H9 (cell line): ENCODE data around the gene LYVE1. TPM values are rescaled to one million over a fixed set of nuclear protein-coding genes. Genes with fewer than 3 reads are reported as not detected.

Experiments
- DNase-seq: peaks from one replicate; pipeline ENCODE4 v3.0.0-alpha.2; 2017
- H2AFZ ChIP-seq: one replicate; pipeline ENCODE4 v1.6.1; 2013; ENCODE audit warnings: mild to moderate bottlenecking, low read length, control low read depth, moderate library complexity
- H2AK5ac ChIP-seq: 2 replicates; pipeline ENCODE4 v1.6.1; 2013; ENCODE audit warnings: low read length, control low read depth, mixed read lengths; ENCODE audit not compliant: insufficient read length
- H2BK120ac ChIP-seq: one replicate; pipeline ENCODE4 v1.6.1; 2013; ENCODE audit warnings: low read depth, mild to moderate bottlenecking, low read length, control low read depth, inconsistent platforms; ENCODE audit not compliant: poor library complexity, severe bottlenecking
- H2BK12ac ChIP-seq: 2 replicates; pipeline ENCODE4 v1.6.1; 2013; ENCODE audit warnings: low read length, control low read depth, mixed read lengths, low read depth; ENCODE audit not compliant: insufficient read length
- H2BK15ac ChIP-seq: 2 replicates; pipeline ENCODE4 v1.6.1; 2013; ENCODE audit warnings: low read depth, low read length, control low read depth
- H2BK20ac ChIP-seq: one replicate; pipeline ENCODE4 v1.6.1; 2013; ENCODE audit warnings: low read depth, mild to moderate bottlenecking, low read length, control low read depth, inconsistent platforms; ENCODE audit not compliant: poor library complexity, severe bottlenecking
- H2BK5ac ChIP-seq: 2 replicates; pipeline ENCODE4 v1.6.1; 2013; ENCODE audit warnings: low read length, control low read depth, mixed read lengths; ENCODE audit not compliant: insufficient read length
- H3K14ac ChIP-seq: 2 replicates; pipeline ENCODE4 v1.6.1; 2013; ENCODE audit warnings: low read length, control low read depth; ENCODE audit not compliant: insufficient read depth
- H3K18ac ChIP-seq: 2 replicates; pipeline ENCODE4 v1.6.1; 2013; ENCODE audit warnings: low read depth, mild to moderate bottlenecking, mixed read lengths, low read length, control low read depth; ENCODE audit not compliant: insufficient read length
- H3K23ac ChIP-seq: 2 replicates; pipeline ENCODE4 v1.6.1; 2013; ENCODE audit warnings: low read length, control low read depth, mixed read lengths, low read depth; ENCODE audit not compliant: insufficient read length
- H3K23me2 ChIP-seq: 2 replicates; pipeline ENCODE4 v1.6.1; 2013; ENCODE audit warnings: low read depth, mild to moderate bottlenecking, mixed read lengths, low read length, control low read depth; ENCODE audit not compliant: insufficient read length, poor library complexity, severe bottlenecking
- H3K27ac ChIP-seq: 2 replicates; pipeline ENCODE4 v1.5.1; 2013; ENCODE audit warnings: low read length, control low read depth, mixed read lengths, low read depth; ENCODE audit not compliant: insufficient read length
- H3K27me3 ChIP-seq: 2 replicates; pipeline ENCODE4 v1.6.1; 2013; ENCODE audit warnings: low read length, control low read depth, inconsistent platforms; ENCODE audit not compliant: insufficient read depth
- H3K4ac ChIP-seq: 2 replicates; pipeline ENCODE4 v1.6.1; 2013; ENCODE audit warnings: low read depth, mild to moderate bottlenecking, control low read depth, inconsistent platforms, low read length, moderate library complexity
- H3K4me1 ChIP-seq: 2 replicates; pipeline ENCODE4 v1.6.1; 2013; ENCODE audit warnings: low read length, control low read depth, inconsistent platforms; ENCODE audit not compliant: insufficient read depth
- H3K4me2 ChIP-seq: 2 replicates; pipeline ENCODE4 v1.6.1; 2013; ENCODE audit warnings: low read length, control low read depth, mixed read lengths; ENCODE audit not compliant: insufficient read length, insufficient read depth
- H3K56ac ChIP-seq: 2 replicates; pipeline ENCODE4 v1.6.1; 2013; ENCODE audit warnings: low read depth, mild to moderate bottlenecking, mixed read lengths, low read length, control low read depth; ENCODE audit not compliant: insufficient read length
- H3K79me1 ChIP-seq: 2 replicates; pipeline ENCODE4 v1.6.1; 2013; ENCODE audit warnings: low read depth, mild to moderate bottlenecking, moderate library complexity, low read length, control low read depth, inconsistent platforms; ENCODE audit not compliant: insufficient read depth, poor library complexity, severe bottlenecking
- H3K79me2 ChIP-seq: 2 replicates; pipeline ENCODE4 v1.6.1; 2013; ENCODE audit warnings: low read length, control low read depth, inconsistent platforms; ENCODE audit not compliant: insufficient read depth
- H3K9ac ChIP-seq: 2 replicates; pipeline ENCODE4 v1.6.1; 2013; ENCODE audit warnings: low read length, control low read depth, mixed read lengths; ENCODE audit not compliant: insufficient read length; ENCODE audit errors: extremely low read depth
- H3K9me3 ChIP-seq: one replicate; pipeline ENCODE4 v1.6.1; 2013; ENCODE audit warnings: low read depth, low read length, inconsistent platforms; ENCODE audit not compliant: control insufficient read depth
- H3T11ph ChIP-seq: one replicate; pipeline ENCODE4 v1.6.1; 2013; ENCODE audit warnings: mild to moderate bottlenecking, low read length, control low read depth, inconsistent platforms
- H4K20me1 ChIP-seq: one replicate; pipeline ENCODE4 v1.6.1; 2013; ENCODE audit not compliant: control insufficient read depth, insufficient read length, insufficient read depth
- H4K5ac ChIP-seq: 2 replicates; pipeline ENCODE4 v1.6.1; 2013; ENCODE audit warnings: low read depth, mild to moderate bottlenecking, mixed read lengths, low read length, control low read depth; ENCODE audit not compliant: insufficient read length
- H4K8ac ChIP-seq: replicated peaks from 2 replicates; pipeline ENCODE4 v1.6.1; 2013; ENCODE audit warnings: low read length, control low read depth, mixed read lengths, low read depth; ENCODE audit not compliant: insufficient read length
- H4K91ac ChIP-seq: 2 replicates; pipeline ENCODE4 v1.6.1; 2013; ENCODE audit warnings: low read depth, mild to moderate bottlenecking, moderate library complexity, mixed read lengths, low read length, control low read depth; ENCODE audit not compliant: insufficient read length
- H3K27ac Mint-ChIP-seq, 3 experiments: 2 replicates in 2 of 3; 3 replicates in 1 of 3; pipeline ENCODE4 v1.8.0; 2020 to 2021; ENCODE audit warnings: mixed read lengths in 3 of 3, mild to moderate bottlenecking in 1 of 3, moderate library complexity in 1 of 3
- H3K27me3 Mint-ChIP-seq: 2 replicates; pipeline ENCODE4 v1.8.0; 2021; ENCODE audit warnings: low read depth, mild to moderate bottlenecking, moderate library complexity, mixed read lengths
- H3K36me3 Mint-ChIP-seq, 3 experiments: 2 replicates in 2 of 3; 3 replicates in 1 of 3; pipeline ENCODE4 v1.8.0; 2020 to 2021; ENCODE audit warnings: low read depth in 3 of 3, mixed read lengths in 3 of 3; ENCODE audit not compliant: insufficient read depth in 1 of 3
- H3K4me1 Mint-ChIP-seq, 2 experiments: 2 replicates each; pipeline ENCODE4 v1.8.0; 2020; ENCODE audit warnings: mixed read lengths in 2 of 2
- H3K4me3 Mint-ChIP-seq, 2 experiments: 2 replicates in 1 of 2; 3 replicates in 1 of 2; pipeline ENCODE4 v1.8.0; 2020 to 2021; ENCODE audit warnings: mild to moderate bottlenecking in 2 of 2, mixed read lengths in 2 of 2, moderate library complexity in 1 of 2
- H3K9me3 Mint-ChIP-seq, 2 experiments: 2 replicates in 1 of 2; 3 replicates in 1 of 2; pipeline ENCODE4 v1.8.0; 2020; ENCODE audit warnings: mild to moderate bottlenecking in 2 of 2, mixed read lengths in 2 of 2, moderate library complexity in 1 of 2
- WGBS: extraction: QIAGEN DNeasy Blood & Tissue Kit; methylation state at CpG from one replicate; pipeline ENCODE4 v1.1.7; 2013; ENCODE audit warnings: missing lambda C conversion rate, low lambda C conversion rate, mixed read lengths; ENCODE audit not compliant: insufficient read length; ENCODE audit errors: extremely low coverage; 5-methylcytosine and 5-hydroxymethylcytosine counted together
- total RNA-seq: library from RNA; stranded (reverse); gene quantifications from 2 replicates; pipeline ENCODE4 v1.2.1, GENCODE V29; 2021
- TF ChIP-seq, protein P1 (sequence below): fragments of 200-600 bp; sonication (generic); conservative IDR thresholded peaks from 3 replicates; pipeline ENCODE4 v1.8.0; 2021; ENCODE audit warnings: antibody characterized with exemption, mild to moderate bottlenecking

Gene LYVE1
- total RNA-seq, 1 experiment from 2014 or later, result not detected

GRCh38 chr11:10543782-10544181, 24.7 kb downstream of the LYVE1 start:
- no peak overlapping the region for H3K27ac Mint-ChIP-seq

More at GRCh38 chr11:10543782-10544181, 24.7 kb downstream of the LYVE1 start:
- Histone ChIP-seq H4K5ac (no peak overlapping the region), H3K27me3 (no peaks in the 10 kb centered on the region), H3K4ac (no peak overlapping the region), H2AFZ (no peak overlapping the region), H2BK5ac (no peak overlapping the region), H3K27ac (no peak overlapping the region), H3K14ac (no peak overlapping the region), H3K23me2 (peaks cover 6% of the 10 kb centered on the region), H4K91ac (no peak overlapping the region), H3K79me1 (no peaks in the 10 kb centered on the region), H2BK15ac (no peak overlapping the region), H2BK120ac (no peak overlapping the region), H4K20me1 (no peaks in the 10 kb centered on the region), H2BK20ac (no peak overlapping the region), H2AK5ac (no peak overlapping the region), H4K8ac (no peak overlapping the region), H3K56ac (no peak overlapping the region), H3K79me2 (no peaks in the 10 kb centered on the region), H3K4me2 (no peak overlapping the region), H3K9me3 (no peaks in the 10 kb centered on the region), H3T11ph (no peak overlapping the region), H3K4me1 (0 out of 2 replicates have a peak, but pooled peaks cover 2% of the 10 kb centered on the region), H2BK12ac (no peak overlapping the region), H3K9ac (no peak overlapping the region), H3K18ac (no peak overlapping the region), H3K23ac (no peak overlapping the region)
- TF ChIP-seq, protein P1, sequence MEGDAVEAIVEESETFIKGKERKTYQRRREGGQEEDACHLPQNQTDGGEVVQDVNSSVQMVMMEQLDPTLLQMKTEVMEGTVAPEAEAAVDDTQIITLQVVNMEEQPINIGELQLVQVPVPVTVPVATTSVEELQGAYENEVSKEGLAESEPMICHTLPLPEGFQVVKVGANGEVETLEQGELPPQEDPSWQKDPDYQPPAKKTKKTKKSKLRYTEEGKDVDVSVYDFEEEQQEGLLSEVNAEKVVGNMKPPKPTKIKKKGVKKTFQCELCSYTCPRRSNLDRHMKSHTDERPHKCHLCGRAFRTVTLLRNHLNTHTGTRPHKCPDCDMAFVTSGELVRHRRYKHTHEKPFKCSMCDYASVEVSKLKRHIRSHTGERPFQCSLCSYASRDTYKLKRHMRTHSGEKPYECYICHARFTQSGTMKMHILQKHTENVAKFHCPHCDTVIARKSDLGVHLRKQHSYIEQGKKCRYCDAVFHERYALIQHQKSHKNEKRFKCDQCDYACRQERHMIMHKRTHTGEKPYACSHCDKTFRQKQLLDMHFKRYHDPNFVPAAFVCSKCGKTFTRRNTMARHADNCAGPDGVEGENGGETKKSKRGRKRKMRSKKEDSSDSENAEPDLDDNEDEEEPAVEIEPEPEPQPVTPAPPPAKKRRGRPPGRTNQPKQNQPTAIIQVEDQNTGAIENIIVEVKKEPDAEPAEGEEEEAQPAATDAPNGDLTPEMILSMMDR, result no peak
- no peak overlapping the region for H3K4me3 Mint-ChIP-seq
- WGBS, result no CpG with 5 or more reads among the region's 14 CpGs
- no peaks in the 10 kb centered on the region for H3K9me3 Mint-ChIP-seq
- H3K27me3 Mint-ChIP-seq, result peaks cover 7% of the 10 kb centered on the region; the same call in 1 of the 2 replicates
- DNase-seq, result no peak
- H3K36me3 Mint-ChIP-seq, result no peaks in the 10 kb centered on the region
- H3K4me1 Mint-ChIP-seq, result peaks cover 11 to 12% of the 10 kb centered on the region in 2 experiments
